Type B pancreatic cell (in vitro differentiated cells): Measurements from ENCODE around the gene FYTTD1. TPM values are rescaled to one million over a fixed set of nuclear protein-coding genes. Genes with fewer than 3 reads are reported as not detected.

Experiments used
- DNase-seq: peaks from one replicate; pipeline ENCODE4 v3.0.0; 2021; ENCODE audit warnings: mixed read lengths; ENCODE audit not compliant: unreplicated experiment; ENCODE audit errors: extremely low spot score
- H3K27ac Mint-ChIP-seq: 2 replicates; pipeline ENCODE4 v1.8.0; 2021; ENCODE audit warnings: mild to moderate bottlenecking, mixed read lengths
- H3K27me3 Mint-ChIP-seq: 2 replicates; pipeline ENCODE4 v1.8.0; 2021; ENCODE audit warnings: mixed read lengths
- H3K36me3 Mint-ChIP-seq: 2 replicates; pipeline ENCODE4 v1.8.0; 2021; ENCODE audit warnings: mixed read lengths
- H3K4me1 Mint-ChIP-seq: one replicate; pipeline ENCODE4 v1.8.0; 2021; ENCODE audit warnings: mixed read lengths; ENCODE audit not compliant: unreplicated experiment
- H3K4me3 Mint-ChIP-seq: 2 replicates; pipeline ENCODE4 v1.8.0; 2021; ENCODE audit warnings: mild to moderate bottlenecking, mixed read lengths
- H3K9me3 Mint-ChIP-seq: 2 replicates; pipeline ENCODE4 v1.8.0; 2021; ENCODE audit warnings: mixed read lengths
- CTCF ChIP-seq: fragments of 200-600 bp; sonication (generic); conservative IDR thresholded peaks from 2 replicates; pipeline ENCODE4 v1.5.0; 2021; ENCODE audit warnings: antibody characterized with exemption, mild to moderate bottlenecking
- total RNA-seq: library from RNA; stranded (reverse); gene quantifications from 2 replicates; pipeline ENCODE4 v1.2.1, GENCODE V29; 2021; ENCODE audit warnings: low replicate concordance

FYTTD1 gene
- total RNA-seq, 1 donor from 2014 or later: 58.8 TPM

GRCh38 chr3:197750396-197750831, 731 bp downstream of the FYTTD1 start:
- no peaks in the 10 kb centered on the region for H3K9me3 Mint-ChIP-seq
- H3K36me3 Mint-ChIP-seq: peaks cover 5% of the 10 kb centered on the region
- peaks cover 23% of the 10 kb centered on the region for H3K4me1 Mint-ChIP-seq
- DNase-seq: no peak
- peak; percentile 20 for TF ChIP-seq CTCF
- no peaks in the 10 kb centered on the region for H3K27me3 Mint-ChIP-seq
- H3K27ac Mint-ChIP-seq: peak overlapping the region; percentile 85
- H3K4me3 Mint-ChIP-seq: peak overlapping the region; percentile 98

- no peaks in the 10 kb centered on the region for H3K27me3 Mint-ChIP-seq
- H3K4me3 Mint-ChIP-seq: peak overlapping the region; percentile 98
- H3K36me3 Mint-ChIP-seq: peaks cover 6% of the 10 kb centered on the region
- H3K9me3 Mint-ChIP-seq: no peaks in the 10 kb centered on the region
- DNase-seq: no peak
- peaks cover 23% of the 10 kb centered on the region for H3K4me1 Mint-ChIP-seq
- TF ChIP-seq CTCF: no peak
- peak overlapping the region; percentile 85 for H3K27ac Mint-ChIP-seq
Measured at GRCh38 chr3:197750858-197751737, 1.4 kb downstream of the FYTTD1 start.

- H3K27me3 Mint-ChIP-seq: no peaks in the 10 kb centered on the region
- peak overlapping the region; percentile 77 for H3K27ac Mint-ChIP-seq
- no peak for TF ChIP-seq CTCF
- DNase-seq: no peak
- H3K4me3 Mint-ChIP-seq: peak overlapping the region; percentile 85
- peaks cover 9% of the 10 kb centered on the region for H3K36me3 Mint-ChIP-seq
- H3K4me1 Mint-ChIP-seq: peaks cover 23% of the 10 kb centered on the region
- H3K9me3 Mint-ChIP-seq: no peaks in the 10 kb centered on the region
Measured at GRCh38 chr3:197752107-197752506, 2.4 kb downstream of the FYTTD1 start.

GRCh38 chr3:197753263-197753662, 3.6 kb downstream of the FYTTD1 start:
- Mint-ChIP-seq H3K4me3 (peak overlapping the region; percentile 71), H3K27ac (peak overlapping the region; percentile 63)

GRCh38 chr3:197756704-197757103, 7.0 kb downstream of the FYTTD1 start:
- Mint-ChIP-seq H3K4me3 (no peak overlapping the region), H3K27me3 (no peaks in the 10 kb centered on the region), H3K4me1 (peaks cover 13% of the 10 kb centered on the region), H3K36me3 (peaks cover 9% of the 10 kb centered on the region), H3K27ac (no peak overlapping the region), H3K9me3 (no peaks in the 10 kb centered on the region)
- TF ChIP-seq CTCF: no peak
- no peak for DNase-seq

More at GRCh38 chr3:197753263-197753662, 3.6 kb downstream of the FYTTD1 start:
- peak; percentile 60 for TF ChIP-seq CTCF
- H3K27me3 Mint-ChIP-seq: no peaks in the 10 kb centered on the region
- no peaks in the 10 kb centered on the region for H3K9me3 Mint-ChIP-seq
- DNase-seq: no peak
- H3K36me3 Mint-ChIP-seq: peaks cover 9% of the 10 kb centered on the region
- peaks cover 23% of the 10 kb centered on the region for H3K4me1 Mint-ChIP-seq
